HT1080 (cell line): Measurements from ENCODE around the gene AKT3. TPM values are rescaled to one million over a fixed set of nuclear protein-coding genes. Genes with fewer than 3 reads are reported as not detected.

ENCODE experiments used
- DNase-seq: peaks from one replicate; pipeline ENCODE4 v3.0.0-alpha.2; 2015; ENCODE audit warnings: low read depth
- total RNA-seq: library from RNA; depleted of rRNA; stranded (reverse); fragments of >200 nt; shearing (Covaris generic); gene quantifications from 2 replicates; pipeline ENCODE4 v1.2.3, GENCODE V29; 2014

Gene AKT3
- total RNA-seq, 1 experiment from 2014 or later = 15.4 TPM

DNA sequence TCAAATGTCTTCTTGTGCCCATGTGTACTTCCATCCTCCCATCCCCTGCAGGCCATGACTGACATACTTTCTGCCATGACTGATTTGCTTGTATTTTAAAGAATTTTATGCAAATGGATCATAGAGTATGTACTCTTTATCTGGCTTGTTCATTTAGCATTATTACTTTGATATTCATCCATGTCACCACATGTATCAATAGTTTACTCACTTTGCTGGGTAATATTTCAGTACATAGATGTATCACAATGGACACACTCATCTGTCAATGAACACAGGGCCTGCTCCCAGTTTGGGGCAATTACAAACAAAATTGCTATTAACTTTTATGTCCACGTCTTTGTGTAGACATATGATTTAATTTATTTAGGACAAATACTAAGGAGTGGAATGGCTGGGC lies 335.1 kb downstream of the AKT3 start:
- no peak for DNase-seq

DNA sequence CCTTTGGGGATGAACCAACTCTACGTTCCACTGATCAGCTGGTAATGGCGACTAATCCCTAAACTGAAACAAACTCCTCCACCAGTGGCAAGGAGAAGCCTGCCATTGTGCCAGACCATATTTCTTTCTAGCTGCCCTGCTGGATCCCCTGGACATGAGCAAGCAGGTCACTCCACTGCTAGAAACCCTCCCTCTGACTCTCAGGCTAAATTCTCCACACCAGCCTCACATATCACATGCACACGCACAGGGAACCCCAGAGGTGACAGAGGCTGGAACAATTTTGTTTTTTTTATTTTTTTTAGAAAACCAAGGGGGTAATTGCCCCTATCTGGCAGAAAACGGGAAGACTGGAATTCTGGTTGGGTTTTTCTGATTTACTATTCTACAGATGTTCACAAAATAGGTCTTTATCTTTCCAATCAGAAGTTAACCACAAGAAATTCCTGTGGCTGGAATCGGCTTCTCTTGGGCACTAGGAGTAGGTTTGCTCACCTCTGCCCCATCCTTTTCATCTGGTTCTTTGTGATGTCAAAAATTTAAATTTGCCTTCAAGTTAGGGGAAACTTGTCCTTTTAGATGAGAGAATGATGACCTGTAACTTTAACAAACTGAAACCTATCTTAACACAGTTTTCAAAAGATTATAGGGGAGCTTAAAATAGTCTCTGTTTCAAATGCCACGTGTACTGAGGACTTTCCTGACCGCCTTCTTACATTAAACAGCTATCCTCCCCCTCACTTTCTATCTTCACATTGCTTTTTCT lies 336.1 kb downstream of the AKT3 start:
- DNase-seq = peak; percentile 82

DNA sequence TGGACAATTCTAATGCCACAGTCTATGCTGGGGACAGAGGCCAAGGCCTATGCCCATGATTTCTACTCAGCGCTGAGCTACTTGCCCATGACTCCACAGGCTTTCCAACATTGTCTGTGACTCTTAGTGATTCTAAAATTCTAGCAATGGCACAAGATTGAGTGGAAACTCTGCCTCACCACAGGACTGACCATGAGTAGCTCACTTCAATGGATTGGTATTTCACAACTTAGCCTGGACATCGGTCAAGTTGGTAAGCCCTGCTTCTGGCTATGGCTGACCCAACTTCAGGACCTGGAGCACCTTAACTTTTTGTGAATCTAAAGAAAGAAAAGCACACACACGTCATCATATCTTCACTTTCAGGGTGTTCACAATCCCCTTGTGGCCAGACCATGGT lies 339.1 kb downstream of the AKT3 start:
- DNase-seq = no peak

DNA sequence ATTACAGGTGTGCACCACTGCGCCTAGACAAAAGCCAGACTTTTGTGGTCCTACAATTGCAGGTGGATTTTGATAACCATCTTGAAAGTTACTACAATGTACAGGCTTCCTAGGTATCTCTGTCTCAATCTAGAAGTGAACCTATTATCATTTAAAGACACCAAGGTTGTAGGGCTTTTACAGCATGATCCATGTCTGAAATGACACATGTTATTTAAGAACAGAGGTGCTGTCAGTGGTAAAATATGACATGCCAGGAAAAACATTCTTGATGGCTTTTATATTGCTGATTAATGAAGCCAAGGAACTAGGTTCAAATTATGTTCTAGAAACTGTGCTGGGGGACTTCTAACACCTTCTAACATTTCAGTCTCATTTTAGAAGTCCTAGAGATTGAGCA lies 341.1 kb downstream of the AKT3 start:
- DNase-seq = no peak

DNA sequence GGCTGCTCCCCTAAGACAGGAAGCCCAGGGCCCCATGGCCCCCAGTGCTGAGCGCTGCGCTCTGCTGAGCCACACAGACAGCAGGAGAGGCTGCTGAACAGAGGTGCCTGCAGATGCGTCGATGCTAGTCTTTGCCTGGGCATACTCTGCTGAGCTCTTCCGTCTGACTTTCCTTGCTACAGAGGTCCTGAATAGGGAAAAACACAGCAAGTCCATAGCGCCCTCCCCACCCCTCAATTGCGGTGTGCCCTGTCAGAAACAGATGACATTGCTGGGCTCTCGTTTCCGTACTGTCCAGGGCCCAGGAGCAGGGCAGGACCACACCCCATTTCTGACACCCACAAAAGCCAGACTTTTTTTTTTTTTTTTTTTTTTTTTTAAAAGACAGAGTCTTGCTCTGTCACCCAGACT lies 341.7 kb downstream of the AKT3 start:
- no peak for DNase-seq

DNA sequence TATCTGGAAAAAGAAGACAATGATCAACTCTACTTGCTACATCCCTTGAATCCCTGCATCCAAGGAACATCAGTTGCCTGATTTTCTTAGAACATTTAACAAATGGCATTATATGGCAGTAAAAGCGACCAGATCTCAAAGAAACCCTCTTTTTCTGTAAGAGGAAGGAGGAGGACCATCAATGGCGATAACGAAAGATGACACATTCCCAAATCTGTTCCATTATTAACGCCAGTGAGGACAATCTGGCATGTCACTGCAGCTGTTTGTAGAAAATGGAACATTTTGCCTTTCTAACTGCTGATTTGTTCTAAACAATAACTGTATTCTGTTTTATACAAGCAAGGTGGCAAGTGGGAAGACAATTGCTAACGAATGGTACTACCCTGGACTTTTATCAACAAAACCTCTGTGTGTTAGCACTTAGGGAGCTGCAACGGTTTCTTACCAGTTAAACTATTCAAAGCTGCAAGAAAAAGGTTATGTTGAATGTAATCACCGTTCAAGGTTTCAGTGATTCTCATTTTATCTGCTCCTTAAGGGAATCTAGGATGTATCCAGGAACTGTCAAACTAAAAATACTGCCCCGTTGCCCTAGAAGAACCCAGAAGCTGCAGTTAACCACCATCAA lies 342.3 kb downstream of the AKT3 start:
- DNase-seq = no peak

DNA sequence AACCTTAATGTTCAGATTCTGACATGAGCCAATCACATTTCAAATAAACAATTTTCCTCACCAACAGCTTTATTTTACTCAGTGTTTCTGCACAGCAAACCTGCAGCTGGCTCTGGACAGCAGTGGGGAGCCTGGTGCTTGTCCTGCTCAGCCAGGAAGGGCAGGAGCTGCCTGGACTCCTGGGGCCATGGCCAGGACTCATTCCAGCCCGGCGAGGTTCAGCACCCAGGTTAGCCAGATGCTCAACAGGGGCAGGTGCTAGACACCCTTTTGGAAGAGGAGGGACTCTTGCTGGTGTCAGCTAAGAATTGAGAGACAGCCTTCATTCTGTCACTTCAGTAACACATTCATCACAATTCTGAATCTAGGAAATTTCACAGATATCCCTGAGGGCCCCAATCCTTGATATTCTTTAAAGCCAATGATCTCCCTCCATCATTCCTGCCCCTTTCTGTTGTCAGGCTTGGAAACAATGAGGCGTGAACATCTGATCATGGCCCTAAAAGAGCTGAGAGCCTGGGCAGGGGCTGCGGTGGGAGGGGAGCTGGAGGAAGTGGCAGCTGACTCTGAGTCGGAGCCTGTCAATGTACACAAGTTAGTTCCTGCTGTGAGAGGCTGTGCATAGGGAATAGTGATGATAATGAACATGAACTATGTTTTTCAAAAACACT lies 342.9 kb downstream of the AKT3 start:
- DNase-seq = peak; percentile 66

DNA sequence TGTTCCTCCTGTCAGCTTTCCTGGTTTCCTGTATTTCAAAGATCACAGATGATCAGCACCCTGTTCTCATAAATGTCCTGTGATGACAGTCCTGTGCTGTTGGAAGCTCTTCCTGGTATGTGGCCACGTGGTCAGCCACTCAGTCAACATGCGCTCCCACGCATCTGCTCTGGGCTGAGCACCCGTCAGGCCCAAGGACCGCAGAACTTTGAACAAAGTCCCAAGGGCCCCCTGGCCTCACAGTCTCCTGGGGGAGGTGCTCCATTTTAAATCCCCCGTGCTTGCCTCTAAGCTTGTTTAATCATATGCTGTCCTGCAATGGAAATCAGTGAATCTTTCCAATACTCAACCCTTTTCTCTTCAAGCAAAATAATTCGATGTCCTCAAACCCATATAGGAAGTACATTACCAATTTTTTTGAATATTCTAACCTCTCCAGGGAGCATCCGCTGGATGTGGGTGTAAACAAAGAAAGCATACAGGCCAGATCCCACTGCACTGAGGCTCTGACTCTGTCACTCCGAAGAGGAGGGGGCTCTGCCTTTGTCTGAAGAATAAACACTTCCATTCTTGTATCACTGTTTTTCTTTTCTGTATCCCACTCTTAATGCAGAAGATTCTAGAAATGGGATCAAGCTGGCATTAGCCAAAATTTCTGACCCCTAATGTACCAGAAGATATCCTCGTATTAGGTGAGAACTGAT lies 343.9 kb downstream of the AKT3 start:
- DNase-seq = no peak

DNA sequence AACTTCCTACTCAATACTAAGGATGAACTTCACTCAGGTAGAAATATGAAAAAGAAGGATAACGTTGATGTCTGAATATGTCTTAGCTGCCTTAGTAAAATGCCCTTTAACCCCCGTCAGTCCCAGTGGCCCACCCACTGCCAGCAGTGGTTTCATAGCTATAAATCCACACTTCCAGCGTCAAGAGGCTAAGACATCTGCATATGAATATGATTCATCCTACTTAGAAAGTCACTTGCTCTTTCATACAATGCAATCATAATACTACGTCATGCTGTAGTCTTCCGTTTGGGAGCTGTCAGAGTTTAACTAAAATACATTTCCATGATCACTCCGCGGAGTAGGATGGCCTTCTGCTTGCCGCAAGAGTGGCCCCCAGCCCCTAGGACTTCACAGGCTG lies 346.9 kb downstream of the AKT3 start:
- no peak for DNase-seq

DNA sequence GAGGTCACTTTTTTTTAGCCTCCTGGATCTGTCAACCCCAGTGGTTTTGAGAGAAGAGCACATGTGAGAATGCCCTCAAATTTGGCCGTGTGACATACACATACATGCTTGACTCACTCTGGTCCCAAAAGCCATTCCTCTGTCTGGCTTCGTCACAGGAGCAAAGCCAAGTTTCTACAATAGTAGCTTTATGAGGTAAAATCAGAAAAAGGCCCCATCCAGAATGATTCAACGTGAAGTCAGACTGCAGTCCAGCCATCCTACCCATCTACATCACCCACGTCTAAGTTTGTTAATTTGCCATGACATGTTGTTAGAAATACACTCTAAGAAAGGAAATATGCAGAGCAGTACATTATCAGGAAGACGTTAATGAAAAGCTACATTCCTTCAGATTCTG lies 349.0 kb downstream of the AKT3 start:
- DNase-seq = peak; percentile 78

DNA sequence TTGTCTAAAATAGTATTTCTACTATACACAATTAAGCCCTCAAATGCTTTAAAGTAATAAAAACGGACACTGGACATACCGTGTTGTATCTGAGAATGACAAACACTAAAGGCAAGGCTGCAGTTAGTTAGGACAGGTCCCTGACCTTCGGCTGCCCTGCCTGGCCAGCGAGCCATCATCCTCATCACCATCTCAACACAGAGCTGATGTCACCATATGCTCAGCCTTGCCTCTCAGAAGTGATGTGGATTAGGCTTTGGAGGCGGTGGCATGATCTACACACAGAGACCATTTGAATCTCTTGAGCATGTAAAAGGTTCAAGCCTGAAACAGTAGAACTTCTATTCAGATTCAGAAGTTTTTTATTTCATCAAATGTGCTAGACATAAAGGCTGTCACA lies 349.5 kb downstream of the AKT3 start:
- DNase-seq = no peak

DNA sequence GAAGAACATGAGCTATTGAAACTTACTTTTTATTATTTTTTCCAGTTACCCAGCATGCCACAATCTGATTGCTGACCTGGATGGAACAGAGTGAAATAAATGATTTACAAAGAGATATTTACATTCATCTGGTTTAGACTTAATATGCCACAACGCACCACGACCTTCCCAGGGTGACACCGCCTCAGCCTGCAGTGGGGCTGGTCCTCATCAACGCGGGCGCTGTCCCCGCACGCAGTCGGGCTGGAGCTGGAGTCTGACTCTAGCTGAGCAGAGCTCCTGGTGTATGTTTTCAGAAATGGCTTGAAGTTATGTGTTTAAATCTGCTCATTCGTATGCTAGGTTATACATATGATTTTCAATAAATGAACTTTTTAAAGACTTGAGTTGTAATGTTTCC lies 350.3 kb downstream of the AKT3 start:
- DNase-seq = no peak

DNA sequence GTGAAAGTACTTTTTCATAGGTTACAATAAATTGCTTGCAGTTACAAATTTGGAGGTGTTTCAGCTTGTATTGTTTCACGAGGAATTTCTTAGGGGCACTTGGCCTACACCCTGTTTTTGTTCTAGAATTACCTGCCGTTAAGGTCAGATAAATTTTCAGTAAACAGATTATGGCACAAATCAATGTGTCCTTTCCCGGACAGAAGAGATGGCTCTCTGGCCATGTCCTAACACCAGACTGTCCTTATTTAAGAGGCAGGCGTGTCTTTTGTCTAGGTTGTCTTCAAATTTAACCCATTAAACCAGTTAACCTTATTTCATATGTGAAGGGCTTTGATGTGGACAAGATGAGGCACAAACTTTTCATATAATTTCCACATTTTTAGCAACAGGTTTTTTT lies 350.8 kb downstream of the AKT3 start:
- no peak for DNase-seq

DNA sequence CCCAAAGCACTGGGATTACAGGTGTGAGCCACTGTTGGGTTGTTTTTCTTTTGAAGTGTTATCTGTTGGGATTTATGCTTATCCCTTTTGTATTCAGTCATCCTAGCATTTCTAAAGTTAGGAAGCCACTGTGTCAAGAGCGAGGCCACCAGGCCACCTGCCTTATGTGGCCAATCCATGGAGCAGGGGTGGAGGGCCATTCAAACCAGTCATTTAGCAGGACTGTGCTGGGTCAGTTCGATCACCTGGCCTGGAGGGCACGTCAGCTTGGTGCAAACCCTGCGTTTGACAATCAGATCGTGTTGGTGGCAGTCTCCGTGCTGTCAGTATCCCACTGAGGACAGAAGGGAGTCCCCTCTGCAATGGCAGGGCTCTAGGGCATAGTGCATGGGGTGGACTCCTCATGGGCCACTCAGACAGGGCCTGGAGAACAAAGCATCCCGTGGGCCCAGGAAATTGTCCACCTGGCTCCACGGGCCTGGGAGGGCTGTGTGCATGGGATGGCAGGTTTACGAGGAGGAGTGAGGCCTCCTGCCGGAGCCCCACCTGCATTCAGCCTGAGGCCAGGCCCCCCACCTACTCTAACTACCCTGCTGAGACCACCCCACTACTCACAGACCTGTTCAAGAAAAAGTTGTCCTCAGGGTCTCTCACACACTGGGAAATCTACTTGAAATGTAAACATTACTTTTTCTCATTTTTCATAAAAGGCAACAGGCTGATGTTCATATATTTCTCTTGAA lies 351.9 kb downstream of the AKT3 start:
- no peak for DNase-seq

DNA sequence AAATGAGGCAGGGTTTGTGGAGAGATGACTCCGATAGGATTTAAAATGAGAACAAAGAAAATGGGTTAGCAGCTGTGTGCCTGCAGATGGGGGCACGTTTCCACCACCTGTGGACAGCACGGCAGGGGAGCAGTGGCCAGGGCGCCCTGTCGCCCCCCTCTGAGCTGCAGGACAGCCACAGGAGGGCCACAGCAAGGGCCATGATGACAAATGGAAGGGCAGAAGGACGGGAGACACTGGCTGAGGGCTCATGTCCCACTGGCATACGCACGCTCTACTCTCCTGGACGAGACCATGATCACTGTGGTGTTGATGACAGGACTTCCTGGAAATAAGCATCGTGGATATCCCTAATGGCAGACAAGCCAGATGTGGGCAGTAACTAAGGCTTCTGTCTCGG lies 353.2 kb downstream of the AKT3 start:
- DNase-seq = no peak

DNA sequence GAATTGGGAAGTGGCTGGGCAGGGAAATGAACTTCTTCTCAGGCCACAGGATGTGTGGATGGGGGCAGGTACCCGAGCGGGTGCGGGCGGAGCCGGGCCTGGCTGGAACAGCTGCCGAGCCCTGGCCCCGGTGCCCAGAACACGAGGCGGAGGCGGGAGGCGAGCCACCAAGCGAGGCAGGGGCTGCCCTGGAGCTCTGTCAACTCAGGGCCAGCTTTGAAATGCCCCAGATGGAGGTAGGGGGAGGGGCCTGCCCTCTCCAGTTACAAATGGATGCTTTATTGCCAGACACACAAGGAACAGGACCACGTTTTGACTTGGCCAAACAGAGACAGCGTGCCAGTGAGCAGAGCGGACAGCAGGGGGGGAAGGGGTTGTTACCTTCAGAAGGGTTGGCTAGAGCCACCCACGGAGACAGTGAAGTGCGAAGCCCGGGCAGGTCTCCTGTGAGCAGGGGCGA lies 353.8 kb downstream of the AKT3 start:
- DNase-seq = no peak

DNA sequence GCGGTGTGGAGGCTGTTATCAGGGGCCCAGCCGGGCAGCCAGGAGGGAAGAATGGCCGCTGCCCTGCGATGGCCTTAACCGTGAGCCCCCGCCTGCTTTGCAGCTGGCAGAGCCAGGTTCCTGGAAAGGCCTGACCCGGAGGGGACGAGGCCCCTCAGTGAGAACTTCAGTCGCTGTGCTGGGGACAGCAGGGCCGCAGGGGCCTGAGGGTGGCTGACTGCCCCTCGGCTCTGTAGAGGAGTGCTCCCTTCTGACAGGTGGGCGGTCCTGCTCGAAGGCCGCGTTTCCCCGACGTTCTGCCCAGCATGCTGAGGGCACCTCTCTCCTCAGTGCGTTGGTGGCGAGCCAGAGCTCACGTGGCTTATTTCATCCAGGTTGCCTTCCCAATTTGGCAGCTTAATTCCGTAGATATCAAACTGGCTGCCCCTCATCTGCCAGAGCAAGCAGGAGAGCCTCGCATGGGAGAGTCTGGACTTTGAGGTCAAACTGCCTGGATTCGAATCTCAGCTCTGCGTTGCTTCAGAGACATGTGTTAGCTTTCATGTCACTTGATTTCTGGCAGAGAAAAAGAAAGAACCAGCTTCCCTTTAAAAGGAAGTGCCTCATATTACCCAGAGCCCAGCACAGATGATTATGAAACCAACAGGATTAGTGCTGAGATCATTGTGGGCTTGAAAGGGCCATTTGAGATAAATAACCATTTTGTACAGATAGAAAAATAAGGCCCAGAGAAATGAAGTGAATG lies 354.4 kb downstream of the AKT3 start:
- no peak for DNase-seq

DNA sequence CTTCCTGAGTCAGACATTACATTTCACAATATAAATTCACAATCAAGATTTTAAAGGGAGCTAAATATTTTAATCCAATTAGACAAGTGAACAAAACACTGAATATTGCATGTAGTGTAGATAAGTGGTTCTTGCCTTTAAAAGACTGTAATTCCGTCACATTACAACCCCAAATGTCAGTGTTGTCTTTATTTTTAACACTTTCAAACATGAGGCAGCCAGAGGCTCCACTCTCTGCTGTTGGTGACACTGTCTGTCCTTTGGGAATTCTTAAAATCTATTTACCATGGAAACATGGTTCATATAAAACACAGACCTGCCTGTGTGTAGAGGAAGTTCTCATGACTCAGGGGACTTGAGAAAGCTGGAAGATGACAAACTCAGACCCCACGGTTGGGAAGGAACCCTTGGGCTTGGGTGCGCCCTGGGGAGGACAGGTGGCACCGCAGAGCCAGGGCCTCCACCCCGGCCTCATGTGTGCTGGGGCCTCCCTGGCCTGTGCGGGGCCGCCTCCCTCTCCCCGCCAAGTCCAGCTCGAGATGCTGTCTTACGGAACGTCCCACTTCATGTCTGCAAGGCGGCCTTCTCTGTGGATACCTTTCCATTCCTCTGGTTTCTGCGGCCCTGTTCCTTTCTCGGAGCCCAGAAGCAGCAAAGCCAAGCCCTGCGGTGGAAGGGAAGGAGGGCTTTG lies 355.2 kb downstream of the AKT3 start:
- peak; percentile 24 for DNase-seq

DNA sequence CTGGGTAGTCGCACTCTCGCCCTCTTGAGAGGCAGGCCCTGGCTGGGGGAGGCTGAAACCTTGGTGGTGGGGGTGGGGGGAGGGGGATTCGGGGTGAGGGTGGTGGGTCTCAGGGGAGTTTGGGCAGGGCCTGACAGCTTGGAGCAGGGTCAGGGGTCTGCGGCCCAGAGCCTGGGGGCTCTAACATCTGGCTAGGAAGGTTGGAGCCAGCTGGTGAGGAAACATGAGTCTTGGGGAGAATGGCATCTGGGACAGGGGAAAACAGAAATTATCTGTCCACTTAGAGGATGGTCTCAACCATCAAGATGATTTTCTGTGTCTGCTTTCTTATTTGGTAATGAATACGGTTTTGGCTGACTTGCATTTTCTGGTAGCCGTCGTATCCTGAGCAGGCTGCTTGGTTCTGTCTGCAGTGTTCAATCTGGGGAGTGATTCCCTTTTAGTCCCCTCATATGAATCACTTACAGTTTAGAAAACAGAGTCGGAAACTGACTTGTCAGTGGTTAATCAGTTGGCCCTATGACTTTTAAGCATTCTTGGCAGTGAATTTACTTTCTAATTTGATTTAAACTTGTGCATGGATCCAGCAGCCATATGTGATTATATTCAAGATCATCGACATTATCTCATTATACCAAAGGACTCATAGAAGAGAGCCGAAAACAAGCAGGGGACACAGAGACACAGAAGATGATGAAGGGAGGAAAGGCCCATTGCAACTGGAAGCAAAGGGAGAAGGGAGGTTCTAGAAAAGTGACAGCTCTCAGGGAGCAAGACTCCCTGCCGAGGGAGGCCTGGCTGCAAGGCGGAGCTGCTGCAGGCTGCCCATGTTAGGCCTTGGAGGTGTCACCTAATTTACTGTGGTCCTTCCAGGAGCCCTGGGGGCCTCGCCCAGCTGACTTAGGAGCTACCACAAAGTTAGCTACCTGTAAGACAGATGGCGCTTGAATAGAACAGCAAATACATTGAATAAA lies 356.6 kb downstream of the AKT3 start:
- no peak for DNase-seq
